Muscle layer of duodenum (tissue), 2 donors: ENCODE data around the gene HTRA1.

Source experiments
- H3K27ac ChIP-seq: one replicate; pipeline ENCODE4 v1.7.0; 2013; ENCODE audit warnings: mild to moderate bottlenecking, low read length
- H3K27me3 ChIP-seq: one replicate; pipeline ENCODE4 v1.7.0; 2013; ENCODE audit warnings: low read depth, mild to moderate bottlenecking, control low read depth, low read length
- H3K36me3 ChIP-seq, 2 donors: one replicate each; pipeline ENCODE4 v1.7.0; 2013; ENCODE audit warnings: low read length in 2 of 2, control low read depth in 1 of 2, mild to moderate bottlenecking in 1 of 2; ENCODE audit not compliant: insufficient read depth in 2 of 2, control insufficient read depth in 1 of 2
- H3K4me1 ChIP-seq, 2 donors: one replicate each; pipeline ENCODE4 v1.7.0; 2013; ENCODE audit warnings: low read length in 2 of 2, mild to moderate bottlenecking in 2 of 2, control low read depth in 1 of 2, moderate library complexity in 1 of 2; ENCODE audit not compliant: insufficient read depth in 2 of 2, control insufficient read depth in 1 of 2
- H3K4me3 ChIP-seq, 2 donors: one replicate each; pipeline ENCODE4 v1.7.0; 2013; ENCODE audit warnings: low read length in 2 of 2, low read depth in 1 of 2, mild to moderate bottlenecking in 1 of 2
- H3K9me3 ChIP-seq, 2 donors: one replicate each; pipeline ENCODE4 v1.7.0; 2013; ENCODE audit warnings: low read length in 2 of 2, control low read depth in 1 of 2, mild to moderate bottlenecking in 1 of 2; ENCODE audit not compliant: control insufficient read depth in 1 of 2
- donor health status: healthy.

The HTRA1 gene

DNA sequence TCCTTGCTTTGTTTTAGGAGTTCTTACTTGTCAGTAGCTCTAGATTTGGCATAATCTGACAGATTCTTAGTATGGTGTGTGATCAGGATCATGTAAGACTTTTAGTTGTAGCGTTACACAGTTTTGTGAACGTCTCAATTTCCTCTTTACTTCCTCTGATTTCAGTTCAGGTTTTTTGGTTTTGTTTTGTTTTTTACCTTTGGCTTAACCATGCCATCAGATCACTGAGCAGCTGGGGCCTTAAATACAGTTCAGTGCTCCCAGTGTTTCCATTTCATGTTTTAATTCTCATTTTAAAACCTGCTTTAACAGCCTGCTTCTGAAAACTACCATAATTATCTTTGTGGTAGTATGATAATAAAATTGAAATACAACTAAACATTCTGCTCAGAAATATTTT is 34.1 kb upstream of the HTRA1 start:
- no peak overlapping the region for H3K4me3 ChIP-seq
- H3K27me3 ChIP-seq = no peaks in the 10 kb centered on the region
- H3K27ac ChIP-seq = no peak overlapping the region
- H3K36me3 ChIP-seq = peaks cover 7 to 10% of the 10 kb centered on the region in 2 donors
- no peaks in the 10 kb centered on the region for H3K9me3 ChIP-seq
- H3K4me1 ChIP-seq = no peaks in the 10 kb centered on the region

GRCh38 chr10:122435212-122435827 is 26.0 kb upstream of the HTRA1 start:
- Histone ChIP-seq H3K27me3 (no peaks in the 10 kb centered on the region), H3K4me1 (no peaks in the 10 kb centered on the region), H3K9me3 (no peaks in the 10 kb centered on the region), H3K4me3 (no peak overlapping the region), H3K36me3 (peaks cover under 1 to 3% of the 10 kb centered on the region in 2 donors), H3K27ac (no peak overlapping the region)

DNA sequence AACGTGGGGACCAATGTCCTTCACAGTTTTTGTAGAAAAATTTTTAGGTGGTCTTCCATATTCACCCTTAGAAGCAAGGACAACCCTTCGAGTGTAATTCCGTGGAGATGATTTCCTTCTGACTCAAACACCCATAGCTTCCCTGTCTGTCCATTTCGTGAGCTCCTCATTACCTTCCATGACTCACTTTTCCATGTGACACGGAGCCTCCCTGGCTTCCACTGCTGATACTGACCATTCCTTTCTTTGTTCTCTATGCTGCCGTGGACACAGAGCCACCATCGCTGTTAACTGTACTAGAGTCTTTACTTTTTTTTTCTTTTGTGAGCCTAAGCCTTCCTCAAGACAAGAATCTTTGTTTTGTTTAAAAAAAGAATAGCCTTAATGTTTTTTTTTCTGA is 19.4 kb upstream of the HTRA1 start:
- Histone ChIP-seq H3K27ac (no peak overlapping the region), H3K4me3 (no peak overlapping the region), H3K4me1 (no peaks in the 10 kb centered on the region), H3K36me3 (no peaks in the 10 kb centered on the region), H3K27me3 (no peaks in the 10 kb centered on the region), H3K9me3 (no peaks in the 10 kb centered on the region)

DNA sequence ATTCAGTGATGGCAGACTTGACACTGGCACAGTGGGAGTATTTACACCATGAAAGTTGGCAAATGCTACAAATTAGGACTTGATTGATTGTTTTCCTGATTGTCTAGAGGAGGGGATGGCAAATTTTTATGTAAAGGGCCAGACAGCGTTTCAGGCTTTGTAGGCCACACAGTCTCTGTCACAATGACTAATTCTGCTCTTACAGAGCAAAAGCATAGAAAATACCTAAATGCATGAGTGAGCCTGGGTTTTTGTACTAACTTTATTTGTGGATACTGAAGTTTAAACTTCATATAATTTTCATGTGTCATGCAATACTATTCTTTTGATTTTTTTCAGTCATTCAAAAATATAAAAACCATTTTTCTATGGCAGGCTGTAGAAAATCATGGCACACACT is 15.9 kb upstream of the HTRA1 start:
- no peaks in the 10 kb centered on the region for H3K27me3 ChIP-seq
- peaks cover 0 to 5% of the 10 kb centered on the region in 2 donors for H3K4me1 ChIP-seq
- H3K27ac ChIP-seq = no peak overlapping the region
- H3K4me3 ChIP-seq = no peak overlapping the region
- no peaks in the 10 kb centered on the region for H3K36me3 ChIP-seq
- H3K9me3 ChIP-seq = no peaks in the 10 kb centered on the region

DNA sequence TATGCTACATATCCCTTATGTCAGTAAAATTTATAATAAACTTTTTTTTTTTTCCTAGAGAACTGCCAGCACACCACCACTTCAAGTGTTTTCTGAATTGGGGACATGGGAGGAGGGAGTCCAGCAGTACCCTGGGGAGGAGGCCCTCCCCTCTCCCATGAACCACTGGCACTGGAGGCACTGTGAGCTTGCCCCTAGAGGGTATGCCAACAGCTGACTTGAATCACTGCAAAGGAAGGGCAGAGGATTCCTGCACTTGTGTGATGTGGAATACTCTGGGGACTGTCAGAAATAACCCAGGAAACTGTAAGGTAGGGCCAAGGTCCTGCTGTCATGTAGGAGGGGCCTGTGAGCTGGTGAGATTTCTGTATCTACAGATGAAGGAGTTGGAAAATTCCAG is 15.4 kb upstream of the HTRA1 start:
- no peak overlapping the region for H3K4me3 ChIP-seq
- no peaks in the 10 kb centered on the region for H3K27me3 ChIP-seq
- no peaks in the 10 kb centered on the region for H3K9me3 ChIP-seq
- H3K27ac ChIP-seq = no peak overlapping the region
- H3K36me3 ChIP-seq = no peaks in the 10 kb centered on the region
- peaks cover 0 to 5% of the 10 kb centered on the region in 2 donors for H3K4me1 ChIP-seq

DNA sequence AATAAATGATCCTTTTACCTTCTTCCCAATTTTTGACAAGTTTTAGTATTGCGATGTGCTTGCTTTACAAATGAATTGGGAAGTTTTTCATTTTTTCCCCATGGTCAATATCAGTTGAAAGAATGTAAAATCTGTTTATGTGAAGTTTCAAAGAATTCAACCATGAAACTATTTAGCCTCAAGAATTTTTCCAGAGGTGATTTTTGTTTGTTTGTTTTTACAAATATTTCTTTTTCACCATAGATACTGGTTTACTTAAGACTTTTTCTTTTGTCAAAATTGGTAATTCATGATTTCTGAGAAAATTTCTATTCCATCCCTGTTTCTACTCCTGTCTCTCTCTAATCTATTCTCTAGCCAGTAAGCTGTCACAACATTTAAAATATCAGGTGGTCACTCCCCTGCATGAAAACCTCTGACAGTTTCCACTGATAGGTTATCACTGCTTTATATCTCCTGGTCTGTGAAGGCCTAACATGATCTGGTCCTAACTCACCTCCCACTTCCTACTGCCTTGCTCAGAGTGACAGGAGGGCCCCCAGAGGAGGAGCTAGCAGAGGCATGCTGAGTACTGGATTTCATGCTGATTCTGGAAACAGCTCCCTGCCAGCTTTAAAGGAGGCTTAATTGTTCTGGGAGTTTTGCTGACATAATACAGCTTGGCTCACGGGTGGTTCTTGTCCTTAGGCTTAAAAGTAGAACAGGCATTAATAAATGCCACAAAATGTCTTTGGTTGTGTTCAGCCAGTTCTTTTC is 14.5 kb upstream of the HTRA1 start:
- Histone ChIP-seq H3K4me3 (no peak overlapping the region), H3K27ac (no peak overlapping the region)

GRCh38 chr10:122448600-122448999 is 12.8 kb upstream of the HTRA1 start:
- Histone ChIP-seq H3K4me3 (no peak overlapping the region), H3K9me3 (no peaks in the 10 kb centered on the region), H3K4me1 (peaks cover 0 to 5% of the 10 kb centered on the region in 2 donors), H3K27ac (no peak overlapping the region), H3K27me3 (no peaks in the 10 kb centered on the region), H3K36me3 (no peaks in the 10 kb centered on the region)

More for the DNA sequence above, 14.5 kb upstream of the HTRA1 start:
- H3K27me3 ChIP-seq = no peaks in the 10 kb centered on the region
- no peaks in the 10 kb centered on the region for H3K36me3 ChIP-seq
- H3K4me1 ChIP-seq = peaks cover 0 to 5% of the 10 kb centered on the region in 2 donors
- no peaks in the 10 kb centered on the region for H3K9me3 ChIP-seq

DNA sequence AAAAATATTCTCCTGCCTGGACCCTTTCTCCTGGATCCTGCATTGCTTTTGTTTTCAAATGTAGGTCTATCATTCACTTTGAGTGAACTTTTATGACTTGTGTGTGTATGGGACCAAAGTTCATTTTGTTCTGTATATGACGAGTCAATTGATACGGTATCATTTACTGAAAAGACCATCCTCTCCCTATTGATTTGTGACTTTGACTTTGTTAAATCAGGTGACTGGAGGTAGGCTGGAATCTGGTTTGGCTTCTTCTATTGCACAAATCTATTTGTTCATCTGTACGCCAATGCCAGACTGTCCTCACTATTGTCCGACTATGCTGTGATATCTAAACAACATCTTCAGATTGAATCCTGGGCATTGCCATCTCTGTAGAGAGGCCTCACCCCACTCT is 12.2 kb upstream of the HTRA1 start:
- Histone ChIP-seq H3K9me3 (no peaks in the 10 kb centered on the region), H3K4me1 (peaks cover 0 to 5% of the 10 kb centered on the region in 2 donors), H3K27ac (no peak overlapping the region), H3K36me3 (no peaks in the 10 kb centered on the region), H3K4me3 (no peak overlapping the region), H3K27me3 (no peaks in the 10 kb centered on the region)

DNA sequence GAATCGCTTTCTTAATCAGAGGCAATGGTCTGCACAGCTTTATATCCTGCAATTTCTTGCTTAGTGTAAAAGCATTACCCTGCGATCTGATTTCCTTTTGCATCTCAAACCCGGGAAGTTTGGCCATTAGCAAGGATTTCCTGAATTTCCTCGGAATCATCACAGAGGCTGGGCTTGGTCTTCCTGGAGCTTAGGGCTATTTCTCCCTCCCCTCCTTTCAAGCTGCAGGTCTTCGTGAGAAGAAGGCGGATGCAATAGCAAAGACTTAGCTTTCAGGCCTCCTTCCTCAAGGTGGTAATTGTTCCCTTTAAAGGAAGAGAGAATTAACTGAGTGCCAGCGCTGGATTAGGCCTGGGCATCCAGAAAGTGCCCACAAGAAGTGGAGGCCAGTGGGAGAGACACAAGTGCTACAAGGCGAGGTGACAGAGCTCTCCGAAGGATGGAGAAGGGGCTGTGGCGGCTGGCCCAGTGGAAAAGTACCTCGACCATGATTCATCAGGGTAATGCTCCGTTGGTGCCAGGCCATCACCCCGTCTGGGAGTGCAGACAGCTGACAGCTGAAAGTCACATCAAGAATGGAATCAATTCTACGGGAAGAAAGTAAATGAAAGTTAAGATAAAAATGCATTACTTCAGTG is 10.9 kb upstream of the HTRA1 start:
- Histone ChIP-seq H3K9me3 (no peaks in the 10 kb centered on the region), H3K4me3 (no peak overlapping the region), H3K27me3 (no peaks in the 10 kb centered on the region), H3K4me1 (peaks cover 0 to 5% of the 10 kb centered on the region in 2 donors), H3K27ac (no peak overlapping the region), H3K36me3 (no peaks in the 10 kb centered on the region)

- Histone ChIP-seq H3K27me3 (no peaks in the 10 kb centered on the region), H3K4me1 (no peaks in the 10 kb centered on the region), H3K36me3 (no peaks in the 10 kb centered on the region), H3K4me3 (no peak overlapping the region), H3K9me3 (no peaks in the 10 kb centered on the region), H3K27ac (no peak overlapping the region)
These were observed 7.3 kb upstream of the HTRA1 start for GRCh38 chr10:122454071-122454470.

DNA sequence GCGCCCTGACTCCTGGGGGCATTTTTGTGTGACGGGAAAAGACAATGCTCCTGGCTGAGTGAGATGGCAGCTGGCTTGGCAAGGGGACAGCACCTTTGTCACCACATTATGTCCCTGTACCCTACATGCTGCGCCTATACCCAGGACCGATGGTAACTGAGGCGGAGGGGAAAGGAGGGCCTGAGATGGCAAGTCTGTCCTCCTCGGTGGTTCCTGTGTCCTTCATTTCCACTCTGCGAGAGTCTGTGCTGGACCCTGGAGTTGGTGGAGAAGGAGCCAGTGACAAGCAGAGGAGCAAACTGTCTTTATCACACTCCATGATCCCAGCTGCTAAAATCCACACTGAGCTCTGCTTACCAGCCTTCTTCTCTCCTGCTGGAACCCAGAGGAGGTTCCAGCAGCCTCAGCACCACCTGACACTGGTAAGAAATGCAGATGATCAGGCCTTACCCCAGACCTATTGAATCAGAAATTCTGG is 6.7 kb upstream of the HTRA1 start, which contains the start of gene ARMS2:
Gene ARMS2 (plus strand): TSS at position 51 of the 478 bp plus-strand sequence. CDS start 75 bp downstream, at position 126.
- Histone ChIP-seq H3K27ac (no peak within 1 kb of the TSS), H3K4me3 (no peak within 1 kb of the TSS), H3K4me1 (no peaks in the 10 kb centered on the region), H3K9me3 (no peaks in the 10 kb centered on the region), H3K36me3 (no peaks in the 10 kb centered on the region), H3K27me3 (no peaks in the 10 kb centered on the region)
